GM19238 (cell line): ENCODE measurements around the gene MRC1.

ENCODE experiments used
- DNase-seq: peaks from one replicate; pipeline ENCODE4 v3.0.0; 2011; ENCODE audit warnings: low spot score; ENCODE audit not compliant: insufficient read length

Gene MRC1

DNA sequence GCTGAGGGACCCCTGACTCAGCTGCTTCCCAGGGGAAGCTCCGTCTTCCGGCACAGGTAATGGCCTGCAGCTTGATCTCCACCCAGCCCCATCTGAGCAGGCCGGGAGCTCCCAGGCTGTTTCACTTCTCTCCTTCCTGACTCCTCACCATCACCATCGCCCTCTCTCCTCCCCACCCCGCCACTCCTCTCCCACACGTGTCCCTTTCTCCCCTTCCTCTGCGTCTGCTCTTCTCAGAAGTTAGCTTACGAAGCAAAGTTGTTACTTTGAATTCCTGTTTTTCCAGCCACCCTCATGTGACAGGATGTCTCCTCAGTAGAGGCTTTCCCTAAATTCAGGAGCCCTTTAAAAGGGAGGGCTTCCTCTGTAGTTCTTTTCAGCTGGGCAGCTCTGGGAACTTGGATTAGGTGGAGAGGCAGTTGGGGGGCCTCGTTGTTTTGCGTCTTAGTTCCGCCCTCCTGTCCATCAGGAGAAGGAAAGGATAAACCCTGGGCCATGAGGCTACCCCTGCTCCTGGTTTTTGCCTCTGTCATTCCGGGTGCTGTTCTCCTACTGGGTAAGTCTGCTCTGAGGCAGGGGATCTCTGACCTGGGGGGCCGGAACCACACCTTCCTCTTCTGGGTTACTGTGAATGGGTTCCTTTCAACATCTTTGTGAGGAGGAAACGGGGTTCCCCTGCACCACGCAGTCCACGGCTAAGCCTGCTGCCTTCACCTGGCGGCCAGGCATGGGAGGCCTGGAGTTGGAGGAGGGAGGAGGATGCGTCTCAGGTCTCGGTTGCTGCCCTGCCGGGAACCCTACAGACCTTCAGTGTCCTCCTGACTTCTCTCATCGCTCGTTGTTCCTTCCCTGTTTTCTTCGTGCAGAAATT lies at the start of gene MRC1:
MRC1 (plus strand) TSS at position 378 of the 871 bp plus-strand sequence; CDS start at position 496, 118 bp downstream.
- no peak for DNase-seq

DNA sequence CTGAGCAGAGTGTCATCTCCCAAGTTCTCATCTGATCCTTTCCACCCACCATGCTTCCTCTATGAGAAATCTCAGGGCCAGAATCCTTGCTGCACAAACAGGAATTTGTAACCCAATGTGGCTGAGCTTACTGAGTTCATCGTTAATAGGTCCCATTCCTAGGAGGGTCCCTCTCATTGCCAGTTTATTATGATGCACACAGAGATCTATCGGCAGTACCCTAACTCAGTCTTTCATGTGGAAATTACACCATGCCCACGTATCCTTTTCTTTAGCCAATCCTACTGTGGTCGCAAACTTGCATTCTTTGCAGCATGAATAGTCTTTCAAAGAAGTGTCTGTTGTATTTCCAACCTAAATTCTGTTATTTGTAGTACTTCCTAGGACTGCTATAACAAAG lies 45.0 kb upstream of the MRC1 start:
- no peak for DNase-seq

DNA sequence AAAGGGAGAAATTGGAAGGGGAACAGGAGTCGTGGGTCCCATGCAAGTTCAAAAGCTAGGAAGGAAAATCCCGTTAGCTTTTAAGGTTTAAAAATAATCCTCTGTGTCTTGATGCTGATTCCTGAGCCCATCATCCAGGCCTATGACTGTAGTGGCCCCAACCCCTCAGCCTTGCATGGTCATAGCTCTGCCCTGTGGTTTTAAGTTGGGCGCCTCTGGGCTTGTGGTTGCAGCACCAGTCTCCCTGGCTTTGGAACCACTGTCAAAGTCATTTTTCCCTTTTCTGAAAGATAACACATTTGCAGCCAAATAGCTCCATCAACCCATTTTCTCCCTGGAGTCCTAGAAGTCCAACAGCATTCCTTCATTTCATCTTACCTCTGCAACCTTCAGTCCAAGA lies 43.5 kb upstream of the MRC1 start:
- DNase-seq = no peak

DNA sequence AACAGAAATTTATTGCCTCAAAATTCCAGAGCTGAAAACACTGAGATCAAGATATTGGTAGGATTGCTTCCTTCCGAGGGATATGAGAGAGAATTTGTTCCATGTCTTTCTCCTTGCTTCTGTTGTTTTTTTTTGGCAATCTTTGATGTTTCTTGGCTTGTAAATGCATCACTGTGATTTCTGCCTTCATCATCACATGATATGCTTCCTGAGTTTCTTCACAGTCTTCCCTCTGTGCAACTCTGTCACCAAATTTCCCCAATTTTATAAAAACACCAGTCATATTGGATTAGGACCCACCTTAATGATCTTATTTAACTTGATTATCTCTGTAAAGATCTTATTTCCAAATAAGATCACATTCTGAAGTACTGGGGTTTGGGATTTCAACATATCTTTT lies 42.4 kb upstream of the MRC1 start:
- DNase-seq = no peak

DNA sequence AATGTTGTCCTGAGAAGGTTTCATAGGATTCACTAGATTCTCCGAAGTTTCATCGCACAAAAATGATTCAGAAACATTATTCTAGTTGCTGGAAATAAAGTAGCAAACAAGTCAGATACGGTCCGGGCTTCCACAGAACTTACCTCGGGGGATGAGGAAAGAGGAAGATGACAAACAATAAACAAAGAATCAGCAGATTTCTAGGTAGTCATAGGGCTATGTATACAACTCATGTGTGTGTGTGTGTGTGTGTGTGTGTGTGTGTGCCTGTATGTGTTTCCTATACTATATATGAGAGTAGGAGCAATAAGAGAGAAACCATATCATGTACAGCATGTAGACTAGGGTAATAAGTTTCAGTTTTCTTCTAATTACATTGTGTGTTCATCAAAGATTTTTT lies 40.7 kb upstream of the MRC1 start:
- no peak for DNase-seq

DNA sequence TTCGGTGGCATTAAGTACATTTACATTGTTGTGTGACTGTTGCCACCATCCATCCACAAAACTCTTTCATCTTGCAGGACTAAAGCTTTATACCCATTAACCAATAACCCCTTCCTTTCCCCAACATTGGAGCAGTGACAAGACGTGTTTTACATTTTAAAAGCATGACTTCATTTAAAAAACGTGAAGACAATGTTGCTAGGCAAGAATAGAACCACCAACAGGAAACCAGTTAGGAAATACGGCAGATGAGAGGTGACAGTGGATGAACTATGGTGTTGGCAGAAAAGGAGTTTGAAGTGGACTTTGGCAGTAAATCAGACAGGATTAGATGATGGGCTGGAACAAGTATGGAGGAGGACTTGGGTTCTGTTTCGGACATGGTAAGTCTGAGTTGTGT lies 40.2 kb upstream of the MRC1 start:
- no peak for DNase-seq

DNA sequence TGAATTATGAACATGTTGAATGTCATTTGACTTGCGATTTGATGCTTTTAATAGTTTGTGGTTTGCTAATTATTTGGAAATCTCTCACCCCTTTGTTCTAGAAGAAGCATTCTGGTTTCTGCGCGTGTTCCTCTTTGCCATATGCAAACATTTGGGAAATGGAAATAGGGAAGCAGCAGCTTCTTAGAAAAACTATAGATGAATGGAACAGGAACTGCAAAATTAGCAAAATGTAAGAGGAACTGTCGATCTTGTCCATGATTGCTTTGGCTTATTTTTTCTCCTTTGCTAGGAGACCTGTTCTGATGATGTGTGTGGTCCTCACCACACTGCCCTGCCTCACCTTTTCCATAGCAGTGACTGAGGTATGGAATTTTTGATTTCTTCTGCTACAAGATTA lies 38.1 kb upstream of the MRC1 start:
- DNase-seq = no peak

DNA sequence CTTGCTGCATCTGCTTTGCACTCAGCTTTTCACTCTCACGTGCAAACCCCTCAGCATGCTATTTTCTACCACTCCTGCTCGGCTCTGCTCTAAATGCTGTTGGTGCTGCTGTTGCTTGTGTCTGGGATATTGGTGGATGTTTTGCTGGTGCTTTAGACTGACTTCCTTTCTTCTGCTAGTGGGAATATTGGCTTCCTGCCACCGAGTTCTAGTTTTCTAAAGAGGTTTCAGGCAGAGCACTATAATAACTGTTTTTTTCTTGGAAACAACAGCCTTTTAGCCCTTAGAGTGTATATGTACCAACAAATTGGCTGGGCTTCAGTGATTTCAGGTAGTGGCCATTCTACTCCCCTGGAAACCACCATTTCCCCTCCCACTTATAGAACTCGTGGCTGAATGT lies 29.4 kb upstream of the MRC1 start:
- DNase-seq = no peak

DNA sequence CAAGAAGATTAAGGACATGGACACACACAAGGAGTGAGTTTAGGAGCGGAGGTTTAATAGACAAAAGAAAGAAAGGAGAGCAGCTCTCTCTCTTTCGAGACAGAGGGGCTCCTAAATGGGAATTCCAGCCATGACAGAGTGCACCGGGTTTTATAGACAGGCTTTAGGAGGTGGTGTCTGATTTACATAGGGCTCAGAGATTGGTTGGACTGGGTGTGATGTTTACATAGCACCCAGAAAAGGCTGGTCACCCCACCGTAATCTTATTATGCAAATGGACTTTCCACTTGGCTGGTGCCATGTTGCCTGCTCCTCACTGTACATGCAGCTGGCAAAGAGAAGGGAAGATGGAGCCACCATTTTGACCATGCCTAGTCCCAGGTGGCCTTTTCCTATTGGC lies 28.4 kb upstream of the MRC1 start:
- no peak for DNase-seq

DNA sequence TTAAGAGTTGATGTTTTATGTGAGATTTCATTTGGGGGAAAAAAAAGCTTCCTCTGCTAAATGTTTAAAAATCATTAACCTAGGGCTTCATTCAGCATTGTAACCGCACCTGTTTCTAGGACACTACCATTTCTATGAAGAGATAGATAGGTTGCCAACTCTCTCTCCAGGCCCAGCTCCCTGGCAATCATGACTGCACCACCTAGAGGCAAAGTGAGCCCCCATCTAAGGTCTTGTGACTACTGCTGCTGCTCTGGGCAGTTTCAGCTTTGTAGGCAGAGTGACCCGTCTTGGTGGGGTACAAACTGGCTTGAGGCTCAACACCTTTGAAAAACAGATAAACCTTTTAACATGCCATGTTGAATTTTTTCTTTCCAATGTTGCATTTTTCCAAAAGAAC lies 27.3 kb upstream of the MRC1 start:
- no peak for DNase-seq

DNA sequence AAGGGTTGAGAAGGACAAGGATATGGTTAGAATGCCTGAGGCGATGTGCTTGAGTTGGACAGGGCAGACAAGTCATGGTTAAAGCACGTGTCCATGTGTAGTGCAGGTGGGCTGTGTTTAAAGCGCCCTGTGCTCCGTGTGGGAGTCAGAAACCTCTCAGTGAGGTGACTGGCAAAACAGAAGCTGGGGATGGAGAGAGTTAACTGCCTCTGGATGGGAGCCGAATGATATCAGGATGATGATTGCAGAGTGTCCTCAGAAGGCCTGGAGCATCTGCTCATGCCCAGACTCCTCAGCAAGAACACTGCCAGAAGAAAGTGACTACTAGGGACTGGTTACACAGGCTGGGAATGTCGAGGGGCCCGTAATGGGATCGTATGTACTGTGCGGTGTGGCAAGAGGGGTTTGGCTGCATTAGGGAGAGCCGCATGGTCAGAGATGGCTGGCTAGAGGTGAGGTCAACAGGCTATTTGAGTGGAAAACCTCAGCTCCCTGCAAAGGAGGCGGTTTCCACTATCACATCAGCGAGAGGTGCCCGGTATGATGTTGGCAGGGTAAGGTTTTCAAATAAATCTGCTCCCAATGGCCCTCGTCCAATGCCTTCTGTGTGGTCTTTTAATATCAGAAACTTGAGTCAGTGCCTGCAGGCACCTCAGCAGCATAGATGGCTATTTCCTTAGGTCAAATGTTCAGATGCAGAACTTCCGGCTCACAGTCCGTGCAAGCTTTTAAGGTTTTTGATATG lies 26.1 kb upstream of the MRC1 start:
- no peak for DNase-seq

DNA sequence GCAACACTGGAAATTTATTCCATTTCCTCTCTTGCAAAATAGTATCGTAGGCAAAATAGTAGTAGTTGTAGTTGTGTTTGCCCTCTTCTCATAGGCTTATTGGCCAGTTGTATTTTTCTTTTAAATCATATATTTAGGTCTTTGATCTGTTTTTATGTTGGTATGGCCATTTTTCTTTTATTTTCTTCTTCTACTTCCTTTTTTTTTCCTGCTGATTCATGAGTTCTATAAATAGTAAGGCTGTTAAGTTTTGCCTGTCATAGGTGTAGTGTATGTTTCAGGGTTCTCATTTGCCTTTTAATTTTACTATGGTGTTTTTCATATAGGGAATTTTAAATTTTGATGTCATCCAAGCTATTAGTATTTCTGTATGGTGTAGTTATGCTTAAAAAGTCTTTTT lies 25.4 kb upstream of the MRC1 start:
- DNase-seq = no peak

DNA sequence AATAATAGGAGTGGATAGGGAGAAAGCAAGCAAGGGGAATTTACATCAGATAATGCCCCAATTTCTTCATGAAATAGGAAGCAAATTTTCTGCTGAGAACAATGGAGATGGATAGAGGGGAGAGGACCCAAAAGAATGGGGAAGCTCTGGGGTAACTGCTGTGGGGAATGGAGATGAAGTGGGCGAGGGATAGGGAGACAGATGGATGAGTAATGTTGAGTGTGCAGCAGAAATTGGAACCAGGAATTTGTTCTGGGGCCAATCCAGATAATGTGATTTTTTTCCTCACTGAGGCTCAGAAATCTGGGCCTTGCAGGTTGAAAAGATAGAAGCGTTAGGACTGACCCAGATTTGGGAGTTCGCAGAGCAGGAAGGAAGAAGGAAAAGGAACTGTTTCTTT lies 24.5 kb upstream of the MRC1 start:
- no peak for DNase-seq

DNA sequence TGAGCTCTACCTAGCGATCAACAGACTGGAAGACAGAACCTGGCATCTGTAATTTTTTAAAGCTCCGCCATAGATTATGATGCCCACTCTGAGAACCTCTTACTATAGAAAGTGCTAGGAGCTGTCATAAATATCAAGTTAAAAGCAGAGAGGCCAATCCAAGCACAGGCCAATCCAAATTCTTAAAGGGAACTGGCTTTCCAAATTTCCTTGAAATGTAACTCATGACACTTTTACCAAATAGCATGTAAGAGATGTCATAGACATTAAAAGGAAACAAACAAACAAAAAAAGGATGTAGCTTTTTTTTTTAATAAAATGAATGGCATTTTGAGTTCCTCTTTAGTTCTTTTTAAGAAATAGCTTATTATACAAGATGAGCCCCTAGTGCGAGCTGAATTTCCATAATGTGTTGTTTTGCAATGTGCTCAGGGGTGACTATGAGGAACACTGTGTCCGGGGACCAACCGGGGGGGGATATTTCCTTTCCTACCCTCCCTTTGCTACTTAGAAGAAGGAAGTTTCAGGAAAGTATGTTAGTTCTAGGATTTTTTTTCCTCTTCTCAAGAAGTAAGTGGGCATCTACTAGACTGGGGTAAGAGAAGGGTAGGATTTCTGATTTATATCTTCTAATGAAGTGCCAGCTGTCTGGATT lies 23.7 kb upstream of the MRC1 start:
- no peak for DNase-seq

DNA sequence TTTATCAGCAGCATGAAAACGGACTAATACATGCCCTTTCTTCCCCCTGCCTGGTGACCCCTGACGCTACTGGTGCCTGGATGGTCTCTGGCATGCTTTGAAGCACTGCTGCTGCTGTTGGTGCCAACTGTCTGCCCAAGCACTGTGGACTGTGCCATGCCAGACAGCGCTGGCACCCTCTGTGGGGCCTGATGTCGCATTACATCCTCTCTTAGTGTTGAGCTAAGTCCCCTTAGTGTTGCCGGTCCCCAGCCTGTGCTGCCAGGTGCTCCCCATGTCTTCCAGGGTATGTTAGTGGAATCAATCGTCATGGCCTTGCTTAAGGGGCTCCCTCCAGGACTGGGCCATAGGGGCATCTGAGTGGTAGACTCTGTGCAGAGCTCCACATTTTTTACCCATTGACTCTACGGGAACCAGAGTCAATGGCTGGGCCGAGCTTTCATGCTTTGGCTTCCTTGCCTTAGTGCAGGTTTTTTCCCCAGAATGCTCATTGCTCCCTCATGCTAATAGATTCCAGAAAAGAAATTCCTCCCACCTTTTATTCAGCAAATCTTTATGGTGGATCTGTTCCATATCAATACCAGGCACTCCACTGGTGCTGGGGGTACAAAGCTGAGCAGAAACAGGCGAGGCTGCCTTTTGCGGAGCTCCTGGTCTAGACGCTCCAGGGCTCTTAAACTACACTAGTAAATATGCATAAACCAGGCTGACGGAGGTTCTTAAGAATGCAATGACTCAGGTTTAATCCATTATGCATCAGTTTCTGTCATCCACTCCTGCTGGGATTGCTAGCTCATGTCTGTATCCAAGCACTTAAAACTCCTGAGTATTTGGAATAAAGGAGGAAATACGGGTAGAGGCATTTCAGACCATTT lies 21.8 kb upstream of the MRC1 start:
- no peak for DNase-seq

DNA sequence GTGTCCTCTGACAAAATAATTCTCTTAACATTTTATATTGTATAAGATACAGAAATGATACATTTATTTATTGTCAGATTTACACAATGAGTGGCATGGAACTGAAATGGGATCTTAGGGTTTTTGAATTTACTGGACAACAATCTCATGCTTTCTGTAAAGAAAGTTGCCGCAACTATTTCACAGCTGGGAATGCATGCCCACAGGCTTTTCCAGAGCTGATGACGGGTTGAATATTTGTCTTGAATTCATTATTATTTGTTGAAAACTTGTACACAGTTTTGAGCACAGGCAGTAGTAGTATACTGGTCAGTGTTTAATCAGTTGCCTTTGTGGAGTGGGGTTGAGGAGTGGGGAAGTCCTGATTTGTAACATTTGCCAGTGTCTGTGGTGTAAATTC lies 20.5 kb upstream of the MRC1 start:
- no peak for DNase-seq

DNA sequence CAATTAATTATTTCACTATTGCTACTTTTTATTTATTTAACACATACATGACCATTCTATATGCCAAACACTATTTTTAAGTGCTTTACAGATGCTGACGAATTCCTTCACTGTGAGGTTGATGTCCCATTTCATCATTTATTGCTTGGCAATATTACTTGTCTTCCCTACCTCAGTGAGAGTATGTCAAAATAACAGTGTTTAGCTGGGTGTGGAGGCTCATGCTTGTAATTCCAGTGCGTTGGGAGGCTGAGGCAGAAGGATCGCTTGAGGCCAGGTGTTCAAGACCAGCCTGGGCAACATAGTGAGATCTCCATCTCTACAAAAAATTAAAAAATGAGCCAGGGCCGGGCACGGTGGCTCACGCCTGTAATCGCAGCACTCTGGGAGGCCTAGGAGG lies 19.8 kb upstream of the MRC1 start:
- no peak for DNase-seq

DNA sequence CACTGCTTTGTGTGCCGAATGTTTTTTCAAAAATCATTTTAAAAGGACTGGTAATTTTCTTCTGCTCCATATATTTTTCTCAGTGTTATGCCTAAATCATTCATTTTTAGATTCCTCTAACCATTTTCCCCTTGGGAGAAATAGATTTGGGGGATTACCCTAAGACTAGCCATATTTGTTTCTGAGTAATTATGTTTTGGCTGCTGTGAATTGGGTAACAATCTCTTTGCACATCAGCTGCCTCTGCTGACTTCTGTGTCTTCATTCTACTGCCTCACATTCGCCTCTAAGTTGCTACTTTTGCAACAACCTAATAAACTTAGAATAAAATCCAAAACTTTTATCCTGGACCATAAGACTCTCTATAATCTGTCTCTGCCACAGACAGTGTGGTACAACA lies 18.5 kb upstream of the MRC1 start:
- no peak for DNase-seq

DNA sequence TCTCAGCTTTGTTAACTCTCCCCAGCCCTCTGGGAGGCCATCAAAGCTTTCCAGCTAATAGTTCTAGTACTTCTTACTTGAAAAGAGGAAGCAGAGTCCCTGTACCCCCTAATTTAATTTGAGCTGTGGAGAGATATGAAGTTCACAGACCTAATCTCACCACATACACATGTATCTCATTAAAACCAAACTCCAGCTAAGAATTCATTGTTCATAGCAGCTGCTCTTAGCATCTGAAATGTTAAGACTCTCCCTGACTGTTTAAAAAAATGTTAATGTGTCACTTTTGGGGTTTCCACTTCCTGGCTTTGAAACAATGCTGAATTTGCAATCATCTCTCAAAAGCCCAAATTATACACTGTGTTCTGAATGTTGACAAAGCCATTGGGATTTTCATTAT lies 16.2 kb upstream of the MRC1 start:
- no peak for DNase-seq

DNA sequence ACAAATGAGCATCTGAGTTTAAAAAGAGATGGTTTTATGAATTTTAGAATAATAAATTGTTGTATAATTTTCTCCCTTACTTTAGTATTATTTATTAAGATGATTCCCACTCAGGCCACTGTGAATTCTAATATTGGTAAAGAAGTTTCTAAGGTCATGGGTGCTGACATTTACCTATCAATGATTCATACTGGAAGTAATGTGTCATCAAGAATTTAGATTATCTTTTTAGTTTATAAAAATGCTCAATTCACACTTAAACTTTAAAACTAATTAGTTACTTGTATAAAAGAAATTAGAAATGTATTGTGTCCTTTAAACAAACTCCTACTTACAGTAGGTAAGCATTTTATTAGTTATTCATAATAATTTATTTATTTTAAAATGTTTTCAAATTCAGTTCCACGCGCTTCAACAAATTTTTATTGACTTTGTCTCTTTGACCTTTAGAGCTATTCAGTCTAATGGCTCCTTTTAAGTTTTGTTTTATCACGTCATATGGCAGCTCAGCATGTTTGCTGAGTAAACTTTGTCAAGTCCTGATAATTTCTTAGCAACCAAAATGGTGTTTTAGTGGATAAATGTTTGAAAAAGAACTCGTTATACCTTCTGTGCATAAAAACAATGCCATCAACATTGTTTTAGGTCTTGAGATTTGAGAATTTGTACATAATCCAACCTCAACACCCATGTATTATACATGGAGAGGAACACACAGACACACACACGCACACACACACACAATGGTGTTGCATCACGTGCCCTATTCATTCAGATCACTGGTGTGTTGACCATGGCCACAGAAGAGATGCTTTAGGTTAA lies 15.1 kb upstream of the MRC1 start:
- no peak for DNase-seq

DNA sequence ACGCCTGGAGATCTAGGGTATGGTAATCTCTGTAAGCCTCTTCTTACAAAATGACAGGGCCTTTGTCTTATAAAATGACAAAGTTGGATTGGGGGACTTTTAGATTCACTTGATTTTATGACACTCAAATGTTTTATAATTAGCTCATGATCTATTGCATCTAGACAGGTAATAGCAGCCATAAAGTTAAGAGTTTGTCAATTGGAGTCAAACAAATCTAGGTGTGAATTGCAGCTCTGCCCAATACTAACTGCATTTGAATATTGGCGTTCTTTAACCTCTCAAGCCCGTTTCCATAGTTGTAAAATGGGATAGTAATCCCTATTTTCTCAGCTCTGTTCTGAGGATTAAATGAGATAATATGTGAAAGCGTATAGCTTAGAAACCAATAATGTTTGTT lies 14.1 kb upstream of the MRC1 start:
- no peak for DNase-seq
